ENCODE measurements around the gene NR3C1. TPM values are rescaled to one million over a fixed set of nuclear protein-coding genes. Genes with fewer than 3 reads are reported as not detected.
A peak's percentile ranks its signal among the peaks of the same experiment; 100 is the strongest.

Gene NR3C1
- total RNA-seq: 10 to 100 TPM; 27.3 to 60.1 (median 47.2) TPM
- long read RNA-seq, transcript NR3C1-213 (2 exons, 491 nt): major isoform, 21 of 29 reads
- long read RNA-seq, partial matches to known transcripts: 4 of 29 reads
- long read RNA-seq, other reads (novel, unspliced or antisense): 4 of 29 reads

- H3K4me3 ChIP-seq: peak within 1 kb of the TSS; percentile 81 to 93 (median 88)
- H3K36me3 ChIP-seq: peaks cover 0 to 4% (median 0%) of the 10 kb centered on the region in 4 donors
- ATAC-seq (peak; percentile 68 to 87 (median 76)), DNase-seq (peak; percentile 93 to 95 (median 93))
- no peaks in the 10 kb centered on the region for H3K27me3 ChIP-seq
- no peaks in the 10 kb centered on the region for H3K9me3 ChIP-seq
- intact Hi-C loops (cut with DNase I): loop anchor here in 1 of 2 donors (10.0 kb wide), 1 partner anchor 91 kb away; no protein-coding TSS in a partner anchor
- TF ChIP-seq POLR2A (IDR thresholded peaks at IDR 0.05) (peak; percentile 73), CTCF (IDR thresholded peaks at IDR 0.05) (peak; percentile 51 to 82 (median 56))
- H3K4me1 ChIP-seq: peaks cover 0 to 21% (median 10%) of the 10 kb centered on the region in 4 donors
- H3K27ac ChIP-seq: peak within 1 kb of the TSS; percentile 97 to 99 (median 98)
- WGBS (ENCODE audit: insufficient coverage, low coverage, low lambda C conversion rate, missing lambda C conversion rate): 0% methylated on average over 15 of the region's 114 CpGs
Measured at GRCh38 chr5:143403593-143404415, at the start of gene NR3C1. Gene NR3C1, minus strand, starts transcription at chr5:143403686. Its CDS starts 2,847 bp downstream, at chr5:143400839.

- Histone ChIP-seq H3K9me3 (no peaks in the 10 kb centered on the region), H3K27ac (no peak overlapping the region), H3K4me3 (no peak overlapping the region), H3K27me3 (no peaks in the 10 kb centered on the region), H3K4me1 (no peaks in the 10 kb centered on the region), H3K36me3 (no peaks in the 10 kb centered on the region)
- WGBS (ENCODE audit: insufficient coverage, low coverage, low lambda C conversion rate, missing lambda C conversion rate): 97% methylated on average over 5 of the region's 5 CpGs
- TF ChIP-seq POLR2A (IDR thresholded peaks at IDR 0.05): no peak
- DNase-seq (no peak), ATAC-seq (no peak)
- intact Hi-C loops (cut with DNase I): no loop called here
Measured at GRCh38 chr5:143449772-143450171, 46.3 kb upstream of the NR3C1 start.

DNA sequence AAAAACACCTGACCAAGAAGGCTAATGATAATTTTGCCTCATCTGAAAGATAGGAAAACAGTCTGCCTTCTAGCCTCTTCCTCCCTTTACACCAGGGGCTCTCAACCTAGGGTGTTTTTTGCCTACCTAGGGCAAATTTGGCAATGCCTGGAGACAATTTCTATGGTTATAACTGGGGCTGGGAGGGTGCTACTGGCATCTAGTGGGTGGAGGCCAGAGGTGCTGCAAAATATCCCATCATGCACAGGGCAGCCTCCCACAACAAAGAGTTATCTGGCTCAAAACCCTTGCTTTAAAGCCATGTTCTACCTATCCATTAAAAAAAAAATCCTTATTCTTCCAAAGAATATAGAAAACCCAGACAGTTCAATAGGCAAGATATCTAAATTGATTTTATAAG, 45.0 kb upstream of the NR3C1 start:
- no peaks in the 10 kb centered on the region for H3K9me3 ChIP-seq
- ATAC-seq: peak in 1 of 4 donors; percentile 19

DNA sequence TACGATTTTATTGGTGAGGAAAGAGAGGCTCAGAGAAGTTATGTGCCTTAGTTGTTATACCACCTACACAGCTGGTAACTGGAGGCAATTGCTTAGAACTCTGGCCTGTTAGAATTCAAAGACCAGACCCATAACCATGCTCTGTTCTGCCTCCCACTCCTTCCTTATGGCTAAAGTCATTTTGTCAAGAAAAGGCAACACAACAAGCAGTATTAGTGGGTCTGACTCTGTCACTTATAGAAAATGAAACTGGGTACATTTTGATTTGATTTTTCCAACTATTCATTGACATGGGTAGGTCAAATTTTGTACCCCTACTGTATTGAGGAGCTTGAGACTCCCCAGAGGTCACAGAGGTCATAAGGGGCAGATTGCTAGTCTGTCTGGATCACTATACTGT, 44.5 kb upstream of the NR3C1 start:
- TF ChIP-seq POLR2A (IDR thresholded peaks at IDR 0.05) (no peak), CTCF (IDR thresholded peaks at IDR 0.05) (no peak)
- no peaks in the 10 kb centered on the region for H3K36me3 ChIP-seq
- WGBS (ENCODE audit: insufficient coverage, low coverage, low lambda C conversion rate, missing lambda C conversion rate): 88% methylated on average over 1 of the region's 1 CpG
- ATAC-seq (no peak), DNase-seq (no peak)
- no peaks in the 10 kb centered on the region for H3K27me3 ChIP-seq
- no peaks in the 10 kb centered on the region for H3K9me3 ChIP-seq
- no peak overlapping the region for H3K27ac ChIP-seq
- intact Hi-C loops (cut with DNase I): no loop called here
- no peak overlapping the region for H3K4me3 ChIP-seq
- no peaks in the 10 kb centered on the region for H3K4me1 ChIP-seq

More for the DNA sequence above, 45.0 kb upstream of the NR3C1 start:
- intact Hi-C loops (cut with DNase I): no loop called here
- H3K27ac ChIP-seq: no peak overlapping the region
- H3K4me3 ChIP-seq: no peak overlapping the region
- H3K36me3 ChIP-seq: no peaks in the 10 kb centered on the region
- TF ChIP-seq CTCF (IDR thresholded peaks at IDR 0.05) (no peak), POLR2A (IDR thresholded peaks at IDR 0.05) (no peak)
- no peaks in the 10 kb centered on the region for H3K27me3 ChIP-seq
- no peaks in the 10 kb centered on the region for H3K4me1 ChIP-seq
- DNase-seq: no peak

DNA sequence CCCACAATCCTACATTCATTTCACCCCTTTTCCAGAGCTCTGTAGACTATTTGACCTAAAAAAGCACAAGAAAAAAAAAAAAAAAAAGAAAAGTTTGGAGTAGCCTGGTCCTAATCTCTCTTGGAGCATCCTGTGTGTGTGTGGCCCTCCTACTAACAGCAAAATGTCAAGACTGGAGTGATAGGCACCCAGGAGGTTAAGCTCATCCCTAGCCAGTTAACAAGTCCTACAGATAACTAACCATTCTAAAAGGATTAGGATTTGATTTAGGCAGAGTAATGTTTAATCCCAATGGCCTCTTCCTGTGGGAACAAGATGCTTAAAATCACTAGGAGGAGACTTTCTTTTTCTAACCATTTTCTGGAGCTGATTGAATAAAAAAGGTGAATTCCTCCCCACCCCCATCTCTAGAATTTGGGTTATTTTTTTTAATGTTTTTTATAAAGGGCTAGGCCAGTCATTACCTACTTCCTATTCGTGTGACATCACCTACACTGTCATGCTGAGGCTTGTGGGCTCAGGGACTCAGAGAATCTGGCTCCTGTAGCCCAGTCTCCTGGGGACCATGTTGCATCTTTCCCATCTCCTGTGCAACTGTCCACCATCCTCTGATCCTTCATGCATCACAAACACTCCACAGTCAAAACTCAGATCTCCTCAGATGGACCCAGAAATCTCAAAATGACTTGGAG, 43.2 kb upstream of the NR3C1 start:
- intact Hi-C loops (cut with DNase I): no loop called here
- TF ChIP-seq CTCF (IDR thresholded peaks at IDR 0.05) (no peak), POLR2A (IDR thresholded peaks at IDR 0.05) (no peak)
- Histone ChIP-seq H3K36me3 (no peaks in the 10 kb centered on the region), H3K27ac (no peak overlapping the region), H3K4me1 (no peaks in the 10 kb centered on the region), H3K27me3 (no peaks in the 10 kb centered on the region), H3K4me3 (no peak overlapping the region), H3K9me3 (no peaks in the 10 kb centered on the region)
- ATAC-seq: no peak
- DNase-seq: no peak
- WGBS (ENCODE audit: insufficient coverage, low coverage, low lambda C conversion rate, missing lambda C conversion rate): 80% methylated on average over 1 of the region's 1 CpG

Measured in right lobe of liver (tissue), 6 donors.